Measurements from ENCODE around the gene IFT20.

The IFT20 gene

DNA sequence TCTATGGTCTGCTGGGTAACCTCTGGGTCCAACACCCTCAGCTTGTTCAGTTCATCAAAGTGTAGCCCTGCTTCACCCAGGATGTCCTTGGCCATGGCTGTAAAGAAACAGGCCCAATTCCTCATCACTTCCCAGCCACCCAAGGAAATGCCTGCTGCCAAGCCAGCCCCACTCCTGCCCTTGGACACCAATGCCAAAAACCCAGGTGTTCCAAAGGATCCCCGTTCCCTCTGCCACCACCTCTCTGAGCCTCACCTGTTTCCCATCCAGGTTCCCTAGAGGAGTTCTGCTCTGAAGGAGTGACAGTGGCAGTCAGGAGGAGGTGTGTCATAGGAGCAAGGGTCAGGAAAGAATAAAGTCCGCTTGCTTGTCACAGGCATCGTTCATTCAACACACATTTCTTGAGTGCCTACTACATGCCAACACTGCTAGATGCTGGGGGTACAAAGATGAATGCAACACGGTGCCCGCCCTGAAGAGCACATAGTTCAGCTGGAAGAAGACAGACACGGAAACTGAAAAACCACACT lies 3.3 kb downstream of the IFT20 start:
- H3K36me3 Mint-ChIP-seq: peaks cover 58% of the 10 kb centered on the region
- no peaks in the 10 kb centered on the region for H3K9me3 Mint-ChIP-seq
- no peak overlapping the region for H3K4me3 Mint-ChIP-seq
- ATAC-seq (no peak), DNase-seq (ENCODE audit: low spot score in 2 of 2) (no peak)
- H3K4me1 Mint-ChIP-seq: peaks cover 39% of the 10 kb centered on the region
- H3K27ac Mint-ChIP-seq: peak overlapping the region; percentile 33

DNA sequence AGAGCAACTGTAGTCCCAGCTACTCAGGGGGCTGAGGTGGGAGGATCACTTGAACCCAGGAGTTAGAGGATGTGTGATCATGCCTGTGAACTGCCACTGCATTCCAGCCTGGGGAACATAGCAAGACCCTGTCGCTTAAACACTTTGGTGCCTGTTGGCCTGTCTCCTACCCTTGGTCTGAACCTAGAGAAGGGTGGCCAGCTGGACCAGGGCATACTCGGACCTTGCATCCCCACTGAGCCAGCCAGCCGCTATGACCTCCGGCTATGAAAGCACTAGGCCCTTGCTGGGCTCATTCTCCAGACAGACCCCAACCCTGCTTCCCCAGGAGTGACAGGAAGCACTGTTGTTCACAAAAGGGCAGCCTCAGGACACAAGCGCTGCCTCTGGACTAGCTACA lies 4.6 kb downstream of the IFT20 start:
- ATAC-seq (no peak), DNase-seq (ENCODE audit: low spot score in 2 of 2) (no peak)
- H3K36me3 Mint-ChIP-seq: peaks cover 67% of the 10 kb centered on the region
- peaks cover 44% of the 10 kb centered on the region for H3K4me1 Mint-ChIP-seq
- no peak overlapping the region for H3K27ac Mint-ChIP-seq
- no peak overlapping the region for H3K4me3 Mint-ChIP-seq
- H3K9me3 Mint-ChIP-seq: no peaks in the 10 kb centered on the region

DNA sequence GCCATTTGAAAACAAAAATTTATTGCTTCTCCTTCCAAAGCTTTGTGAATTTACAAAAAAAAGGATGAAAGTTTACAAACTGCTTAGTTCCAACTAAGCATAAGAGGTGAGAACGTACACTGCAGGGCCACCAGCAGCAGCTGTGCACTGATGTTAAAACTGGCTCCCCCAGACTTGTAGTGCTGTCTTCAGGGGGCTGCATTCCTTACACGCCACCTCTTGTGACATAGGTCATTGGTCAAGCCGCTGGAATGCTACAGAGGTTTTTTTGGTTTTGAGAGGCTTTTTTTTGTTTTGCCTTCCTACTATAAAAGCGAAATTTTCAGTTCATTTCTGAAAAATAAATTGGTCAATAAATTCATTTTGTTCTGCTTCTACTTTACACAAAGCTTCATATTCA lies 6.9 kb downstream of the IFT20 start:
- H3K4me3 Mint-ChIP-seq: no peak overlapping the region

DNA sequence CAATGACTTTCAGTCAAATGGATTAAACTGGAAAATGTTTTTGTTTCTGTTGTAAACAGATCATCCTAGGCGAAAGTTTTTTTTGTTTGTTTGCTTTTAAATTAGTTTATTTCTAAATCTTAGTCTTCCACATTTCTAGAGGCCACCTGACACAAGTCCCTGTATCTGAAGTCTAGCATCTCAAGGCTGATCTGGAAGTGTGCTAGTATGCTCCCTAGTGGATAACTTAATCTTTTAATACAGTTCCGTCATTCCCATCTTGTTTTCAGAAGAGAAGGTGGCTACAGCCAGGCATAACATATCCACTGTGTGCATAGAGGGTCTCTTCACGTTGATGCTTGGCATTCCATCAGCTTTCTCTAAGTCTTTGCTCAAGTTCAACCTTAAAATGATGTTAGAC lies 7.6 kb downstream of the IFT20 start:
- no peak for DNase-seq (ENCODE audit: low spot score in 2 of 2)
- peaks cover 28% of the 10 kb centered on the region for H3K4me1 Mint-ChIP-seq
- peak overlapping the region; percentile 52 for H3K27ac Mint-ChIP-seq
- H3K36me3 Mint-ChIP-seq: peaks cover 62% of the 10 kb centered on the region
- no peaks in the 10 kb centered on the region for H3K9me3 Mint-ChIP-seq
- ATAC-seq: no peak
- H3K4me3 Mint-ChIP-seq: no peak overlapping the region

More for the DNA sequence above, 6.9 kb downstream of the IFT20 start:
- Mint-ChIP-seq H3K27ac (no peak overlapping the region), H3K9me3 (no peaks in the 10 kb centered on the region), H3K4me1 (peaks cover 28% of the 10 kb centered on the region), H3K36me3 (peaks cover 62% of the 10 kb centered on the region)
- no peak for DNase-seq (ENCODE audit: low spot score in 2 of 2)
- ATAC-seq: no peak

DNA sequence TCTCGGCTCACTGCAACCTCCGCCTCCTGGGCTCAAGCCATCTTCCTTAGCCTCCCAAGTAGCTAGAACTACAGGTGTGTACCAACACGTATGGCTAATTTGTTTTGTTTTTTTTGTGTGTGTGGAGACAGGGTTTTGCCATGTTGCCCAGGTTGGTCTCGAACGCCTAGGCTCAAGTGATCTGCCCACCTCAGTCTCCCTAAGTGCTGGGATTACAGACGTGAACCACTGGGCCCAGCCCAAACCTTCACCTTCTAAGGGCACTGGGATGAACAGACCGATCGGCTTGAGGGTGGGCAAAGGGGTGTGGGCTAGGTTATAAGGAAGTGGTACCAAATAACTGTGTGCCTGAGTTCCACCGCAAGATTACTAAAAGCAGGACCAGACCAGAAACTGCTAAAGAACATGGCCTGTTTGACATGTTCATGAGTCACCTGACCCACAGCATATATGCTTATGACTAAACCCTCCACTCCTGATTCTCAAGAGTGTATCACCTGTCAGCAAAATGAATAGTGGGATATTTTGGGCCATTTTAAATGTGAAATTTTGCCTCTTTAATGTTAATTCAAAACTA lies 8.2 kb downstream of the IFT20 start:
- Mint-ChIP-seq H3K36me3 (peaks cover 62% of the 10 kb centered on the region), H3K4me1 (peaks cover 25% of the 10 kb centered on the region), H3K9me3 (no peaks in the 10 kb centered on the region), H3K4me3 (no peak overlapping the region), H3K27ac (peak overlapping the region; percentile 52)
- DNase-seq (ENCODE audit: low spot score in 2 of 2) (peak in 1 of 2 donors; percentile 74), ATAC-seq (peak; percentile 100)

DNA sequence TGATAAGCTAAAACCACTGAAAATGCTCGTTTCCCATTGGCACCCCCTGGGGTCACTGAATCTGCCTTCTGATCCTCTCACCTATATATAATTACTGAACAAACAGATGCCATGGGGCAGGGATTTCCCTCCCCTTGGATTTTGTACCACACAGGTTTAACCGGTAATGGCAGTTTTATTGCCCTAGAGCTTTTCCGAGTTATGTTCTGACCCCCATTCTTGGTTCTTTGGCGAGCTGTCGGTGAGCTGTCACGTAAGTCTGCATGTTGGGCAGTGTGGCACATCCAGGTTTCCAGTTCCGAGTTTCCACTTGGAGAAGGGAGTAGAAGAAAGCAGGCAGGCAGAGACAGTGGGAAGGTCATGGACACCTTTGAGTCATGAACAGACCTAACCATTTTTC lies 9.2 kb downstream of the IFT20 start:
- no peaks in the 10 kb centered on the region for H3K9me3 Mint-ChIP-seq
- H3K4me1 Mint-ChIP-seq: peaks cover 31% of the 10 kb centered on the region
- H3K36me3 Mint-ChIP-seq: peaks cover 54% of the 10 kb centered on the region
- no peak overlapping the region for H3K27ac Mint-ChIP-seq
- no peak overlapping the region for H3K4me3 Mint-ChIP-seq
- DNase-seq (ENCODE audit: low spot score in 2 of 2): no peak
- ATAC-seq: no peak

DNA sequence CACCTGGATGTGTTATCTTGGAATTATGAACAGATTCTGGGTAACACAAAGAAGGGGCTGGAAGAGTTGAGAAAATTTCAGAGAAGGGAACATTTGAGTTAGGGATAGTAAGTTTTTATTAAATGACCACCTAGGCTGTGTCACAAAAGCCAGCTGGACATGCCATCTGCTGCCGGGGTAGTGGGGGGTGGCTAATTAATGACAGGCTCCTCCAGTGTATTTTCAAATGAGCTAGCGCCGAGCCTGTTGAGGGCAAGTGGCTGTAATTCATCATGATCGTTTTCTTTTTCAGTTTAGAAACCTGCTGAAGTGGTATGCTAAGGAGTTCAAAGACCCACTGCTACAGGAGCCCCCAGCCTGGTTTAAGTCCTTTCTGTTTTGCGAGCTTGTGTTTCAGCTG lies 10.1 kb downstream of the IFT20 start:
- Mint-ChIP-seq H3K36me3 (peaks cover 51% of the 10 kb centered on the region), H3K27ac (no peak overlapping the region), H3K4me1 (peaks cover 40% of the 10 kb centered on the region), H3K4me3 (no peak overlapping the region), H3K9me3 (no peaks in the 10 kb centered on the region)
- no peak for ATAC-seq
- DNase-seq (ENCODE audit: low spot score in 2 of 2): no peak

DNA sequence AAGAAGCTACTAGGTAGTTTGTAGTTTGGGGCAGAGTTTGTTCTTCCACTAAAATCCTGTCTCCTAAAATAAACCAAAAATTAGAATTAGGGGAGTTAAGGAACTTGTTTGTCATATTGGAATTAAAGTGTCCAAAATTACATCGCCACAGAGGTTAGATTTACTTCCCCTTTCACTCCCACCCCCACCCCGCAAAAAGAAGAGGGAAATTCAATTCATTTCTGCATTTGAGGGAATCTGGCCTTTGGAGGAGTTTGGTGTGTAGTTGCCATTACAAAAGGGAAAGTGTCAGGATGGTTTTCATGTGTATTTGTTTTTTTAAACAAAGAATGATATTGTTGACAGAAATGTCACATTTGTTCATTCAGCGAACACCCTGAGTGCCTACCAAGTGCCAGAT lies 10.5 kb downstream of the IFT20 start:
- H3K36me3 Mint-ChIP-seq: peaks cover 51% of the 10 kb centered on the region

DNA sequence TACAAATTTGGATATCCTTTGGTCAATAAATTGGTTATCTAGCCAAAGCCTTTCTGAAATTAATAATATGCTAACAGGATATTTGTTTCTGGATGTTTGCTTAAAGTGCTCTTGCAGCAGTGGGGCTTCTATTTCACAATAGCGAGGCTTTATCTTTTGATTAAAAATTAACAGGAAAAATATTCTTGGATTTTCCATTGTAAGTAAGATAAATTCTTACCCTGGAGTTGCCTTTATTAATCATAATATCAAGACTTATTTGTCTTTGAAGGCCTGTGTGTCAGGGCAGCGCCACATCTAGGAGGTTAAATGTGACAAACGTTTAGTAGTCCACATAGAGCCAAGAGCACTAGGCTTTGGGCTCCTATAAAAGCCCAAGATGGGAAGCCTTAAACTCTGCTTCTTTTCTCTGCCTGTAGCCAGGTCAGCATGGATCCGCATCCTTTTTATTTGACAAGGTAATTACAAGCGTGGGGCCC lies 11.0 kb downstream of the IFT20 start:
- no peaks in the 10 kb centered on the region for H3K9me3 Mint-ChIP-seq
- no peak for DNase-seq (ENCODE audit: low spot score in 2 of 2)
- H3K27ac Mint-ChIP-seq: no peak overlapping the region
- H3K36me3 Mint-ChIP-seq: peaks cover 47% of the 10 kb centered on the region
- H3K4me3 Mint-ChIP-seq: no peak overlapping the region
- H3K4me1 Mint-ChIP-seq: peaks cover 46% of the 10 kb centered on the region
- ATAC-seq: no peak

More for the DNA sequence above, 10.5 kb downstream of the IFT20 start:
- ATAC-seq (no peak), DNase-seq (ENCODE audit: low spot score in 2 of 2) (no peak)
- Mint-ChIP-seq H3K9me3 (no peaks in the 10 kb centered on the region), H3K4me1 (peaks cover 44% of the 10 kb centered on the region), H3K4me3 (no peak overlapping the region), H3K27ac (no peak overlapping the region)

DNA sequence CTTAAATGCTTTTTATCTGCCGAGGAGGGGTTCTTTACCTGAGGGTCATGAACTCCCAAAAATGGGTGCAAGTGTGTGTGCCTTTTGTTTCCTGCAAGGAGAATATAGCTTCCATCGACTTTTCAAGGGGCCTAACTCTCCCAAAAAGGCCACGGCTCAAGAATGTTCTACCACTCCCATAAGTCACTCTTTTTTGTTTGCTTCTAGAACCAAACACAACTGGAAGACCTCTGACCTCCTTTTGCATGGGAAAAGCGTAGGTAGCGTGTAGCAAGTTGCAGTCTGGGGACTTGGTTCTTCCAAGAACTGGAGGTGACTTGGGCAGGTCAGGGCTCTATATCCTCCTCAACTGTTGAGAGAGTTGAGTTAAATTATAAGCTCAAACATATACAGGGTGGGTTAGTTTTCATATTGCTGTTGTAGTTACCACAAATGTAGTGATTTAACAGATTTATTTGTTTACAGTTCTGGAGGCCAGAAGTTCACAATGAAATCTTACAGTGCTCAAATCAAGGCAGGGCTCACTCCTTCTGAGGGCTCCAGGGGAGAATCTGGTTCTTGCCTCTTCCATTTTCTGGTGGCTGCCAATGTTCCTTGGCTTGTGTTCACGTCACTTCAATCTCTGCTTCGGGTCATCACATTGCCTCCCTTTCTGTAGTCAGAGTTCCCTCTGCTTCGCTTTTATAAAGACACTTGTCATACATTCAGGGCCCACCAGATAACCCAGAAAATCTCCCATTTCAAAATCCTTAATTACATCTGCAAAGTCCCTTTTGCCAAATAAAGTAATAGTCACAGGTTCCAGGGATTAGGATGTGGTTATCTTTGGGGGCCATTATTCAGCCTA lies 14.8 kb downstream of the IFT20 start:
- Mint-ChIP-seq H3K4me1 (peaks cover 43% of the 10 kb centered on the region), H3K27ac (peak overlapping the region; percentile 90), H3K9me3 (no peaks in the 10 kb centered on the region), H3K36me3 (peaks cover 8% of the 10 kb centered on the region), H3K4me3 (peak overlapping the region; percentile 91)
- ATAC-seq (no peak), DNase-seq (ENCODE audit: low spot score in 2 of 2) (no peak)

DNA sequence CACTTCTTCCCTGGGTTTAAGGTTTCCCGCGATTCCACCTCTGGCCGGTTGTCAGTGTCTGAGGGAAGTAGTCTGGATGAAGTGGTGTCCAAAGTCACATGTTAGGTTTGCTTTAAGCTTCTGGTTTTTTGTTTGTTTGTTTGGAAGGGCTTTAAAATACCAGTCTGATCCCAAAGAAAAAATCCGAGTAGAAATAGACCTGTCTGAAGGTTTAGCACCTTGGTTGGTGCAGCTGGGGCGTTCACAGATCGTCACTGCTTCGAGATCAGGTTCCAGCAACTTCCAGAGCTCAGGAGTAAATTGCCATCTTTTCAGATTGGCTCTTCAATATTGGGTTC lies 15.7 kb downstream of the IFT20 start:
- DNase-seq (ENCODE audit: low spot score in 2 of 2) (no peak), ATAC-seq (no peak)
- Mint-ChIP-seq H3K36me3 (peaks cover 8% of the 10 kb centered on the region), H3K9me3 (no peaks in the 10 kb centered on the region), H3K27ac (peak overlapping the region; percentile 90), H3K4me3 (peak overlapping the region; percentile 91), H3K4me1 (peaks cover 43% of the 10 kb centered on the region)

DNA sequence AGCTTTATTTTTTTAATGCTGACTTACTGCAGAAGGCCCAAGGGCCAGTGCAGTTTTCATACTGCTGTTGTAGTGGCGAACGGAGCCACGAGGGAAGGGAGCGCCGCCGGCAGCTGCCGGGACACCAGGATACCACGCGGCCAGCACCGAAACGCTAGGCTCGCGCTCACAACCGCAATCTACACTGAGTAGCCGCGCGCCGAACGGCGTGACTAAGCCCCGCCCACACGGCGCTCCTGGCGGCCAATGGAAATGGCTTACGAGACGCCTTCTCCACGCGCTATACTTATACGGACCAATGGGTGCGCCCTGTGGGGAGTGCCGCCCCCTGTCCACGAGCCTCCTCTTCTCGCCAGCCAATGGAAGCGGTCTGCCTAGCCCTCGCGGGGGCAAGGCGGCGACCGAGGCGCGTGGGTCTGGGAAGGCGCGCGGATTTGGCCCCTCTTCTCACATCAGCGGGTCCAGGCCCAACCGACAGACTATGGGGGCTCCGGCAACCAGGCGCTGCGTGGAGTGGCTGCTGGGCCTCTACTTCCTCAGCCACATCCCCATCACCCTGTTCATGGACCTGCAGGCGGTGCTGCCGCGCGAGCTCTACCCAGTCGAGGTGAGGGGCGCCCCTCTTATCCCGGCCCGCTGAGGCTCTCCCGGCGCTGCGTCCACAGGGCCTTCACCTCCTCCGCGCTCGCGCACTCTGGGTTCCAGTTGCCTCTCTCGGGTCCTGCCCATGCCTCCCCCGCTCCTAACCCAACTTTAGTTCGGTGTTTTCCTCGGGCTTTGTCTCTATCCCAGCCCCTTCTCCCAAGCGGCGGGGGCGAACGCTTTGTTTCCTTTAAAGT lies 16.3 kb downstream of the IFT20 start, which contains the start of gene TMEM97:
TMEM97 (plus strand) TSS at position 442 of the 839 bp plus-strand sequence; CDS start at position 482, 40 bp downstream.
- peaks cover 43% of the 10 kb centered on the region for H3K4me1 Mint-ChIP-seq
- H3K36me3 Mint-ChIP-seq: peaks cover 8% of the 10 kb centered on the region
- peak within 1 kb of the TSS; percentile 90 for H3K27ac Mint-ChIP-seq
- H3K4me3 Mint-ChIP-seq: peak within 1 kb of the TSS; percentile 91
- no peaks in the 10 kb centered on the region for H3K9me3 Mint-ChIP-seq
- DNase-seq (ENCODE audit: low spot score in 2 of 2): peak; percentile 90 to 95
- peak; percentile 99 for ATAC-seq

DNA sequence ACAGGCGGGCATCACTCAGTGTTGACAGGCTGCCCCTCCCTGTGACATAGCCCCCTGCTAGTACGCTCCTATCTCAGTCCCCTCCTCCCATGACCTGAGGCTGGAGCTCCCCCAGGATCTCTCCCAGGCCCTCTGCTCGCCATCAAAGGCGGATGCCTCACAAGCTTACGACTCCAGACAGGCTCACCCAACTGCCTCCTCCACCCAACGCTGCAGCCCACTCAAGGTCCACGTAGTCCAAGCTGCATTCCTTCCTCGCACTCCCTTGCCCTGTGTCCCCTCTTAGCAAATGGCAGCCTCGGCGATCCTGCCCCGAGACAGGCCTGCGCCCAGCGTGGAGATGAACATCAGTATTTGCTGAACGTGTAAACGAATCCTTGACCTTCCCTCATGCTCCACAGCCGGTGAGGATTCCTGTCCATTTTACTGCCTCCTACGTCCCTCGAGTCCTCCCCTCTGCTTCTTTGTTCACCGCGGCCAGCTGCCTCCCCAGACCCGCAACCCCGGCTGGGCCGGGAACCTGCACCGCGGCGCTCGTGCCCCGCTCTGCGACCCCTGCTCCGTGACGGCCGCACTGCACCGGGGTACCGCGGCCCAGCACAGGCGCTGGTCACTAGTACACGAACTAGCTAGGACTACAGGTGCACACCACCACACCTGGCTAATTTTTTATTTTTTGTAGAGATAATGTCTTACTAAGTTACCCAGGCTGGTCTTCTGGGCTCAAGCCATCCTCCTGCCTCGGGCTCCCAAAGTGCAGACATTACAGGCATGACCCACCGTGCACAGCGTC lies 17.1 kb downstream of the IFT20 start:
- peak overlapping the region; percentile 90 for H3K27ac Mint-ChIP-seq
- peaks cover 8% of the 10 kb centered on the region for H3K36me3 Mint-ChIP-seq

DNA sequence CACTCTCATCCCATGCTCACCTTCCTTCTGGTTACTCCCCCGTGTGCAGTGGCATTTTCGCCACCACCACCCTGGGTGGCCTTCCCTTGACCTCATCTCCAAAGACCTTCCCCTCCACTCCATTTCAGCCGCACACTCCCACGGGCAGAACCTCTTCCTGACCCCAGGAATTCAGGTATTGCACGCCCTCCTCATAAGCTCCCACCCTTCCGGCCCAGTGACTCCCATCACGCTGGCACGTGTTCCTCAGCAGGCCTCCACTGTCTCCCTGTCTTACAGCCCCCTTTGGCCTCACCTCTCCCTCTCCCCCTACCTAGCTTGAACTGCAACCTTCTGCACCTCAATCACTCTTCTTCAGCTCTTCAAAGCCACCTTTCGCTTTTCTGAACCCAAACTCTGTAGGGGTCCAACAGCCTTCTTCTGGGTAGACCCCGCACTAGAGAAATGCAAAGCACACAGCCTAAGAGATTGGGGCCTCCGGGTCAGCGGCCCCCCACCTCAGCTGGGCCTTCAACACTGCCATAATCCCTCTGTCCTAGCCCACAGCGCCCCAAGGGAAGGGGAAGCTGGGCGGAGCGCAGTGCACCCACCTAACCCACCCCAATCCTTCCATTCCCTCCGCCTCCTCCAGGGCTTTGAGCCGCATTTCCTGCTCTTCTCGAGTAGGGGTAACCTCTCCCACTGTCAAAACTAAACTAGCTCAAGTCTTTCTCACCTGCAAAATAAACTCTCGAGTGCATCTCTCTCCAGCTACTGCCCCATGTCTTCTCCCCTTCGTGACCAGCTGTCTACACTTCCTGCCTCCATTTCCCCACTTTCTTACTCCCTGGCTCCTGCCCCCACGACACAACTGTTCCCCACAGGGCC lies 17.9 kb downstream of the IFT20 start:
- ATAC-seq: no peak
- no peak overlapping the region for H3K27ac Mint-ChIP-seq
- no peaks in the 10 kb centered on the region for H3K9me3 Mint-ChIP-seq
- DNase-seq (ENCODE audit: low spot score in 2 of 2): no peak
- H3K36me3 Mint-ChIP-seq: peaks cover 8% of the 10 kb centered on the region
- H3K4me3 Mint-ChIP-seq: peak overlapping the region; percentile 91
- H3K4me1 Mint-ChIP-seq: peaks cover 43% of the 10 kb centered on the region

More for the DNA sequence above, 17.1 kb downstream of the IFT20 start:
- H3K4me1 Mint-ChIP-seq: peaks cover 43% of the 10 kb centered on the region
- ATAC-seq: peak; percentile 35
- no peaks in the 10 kb centered on the region for H3K9me3 Mint-ChIP-seq
- peak overlapping the region; percentile 91 for H3K4me3 Mint-ChIP-seq
- DNase-seq (ENCODE audit: low spot score in 2 of 2): no peak
